Measurements from ENCODE around the gene SAGE1.
"Not testable (repeated sequence)": the region's sequence is repeated elsewhere in the genome, so short reads cannot be mapped to it uniquely, and the experiment has no call there.

SAGE1 gene, protein sequence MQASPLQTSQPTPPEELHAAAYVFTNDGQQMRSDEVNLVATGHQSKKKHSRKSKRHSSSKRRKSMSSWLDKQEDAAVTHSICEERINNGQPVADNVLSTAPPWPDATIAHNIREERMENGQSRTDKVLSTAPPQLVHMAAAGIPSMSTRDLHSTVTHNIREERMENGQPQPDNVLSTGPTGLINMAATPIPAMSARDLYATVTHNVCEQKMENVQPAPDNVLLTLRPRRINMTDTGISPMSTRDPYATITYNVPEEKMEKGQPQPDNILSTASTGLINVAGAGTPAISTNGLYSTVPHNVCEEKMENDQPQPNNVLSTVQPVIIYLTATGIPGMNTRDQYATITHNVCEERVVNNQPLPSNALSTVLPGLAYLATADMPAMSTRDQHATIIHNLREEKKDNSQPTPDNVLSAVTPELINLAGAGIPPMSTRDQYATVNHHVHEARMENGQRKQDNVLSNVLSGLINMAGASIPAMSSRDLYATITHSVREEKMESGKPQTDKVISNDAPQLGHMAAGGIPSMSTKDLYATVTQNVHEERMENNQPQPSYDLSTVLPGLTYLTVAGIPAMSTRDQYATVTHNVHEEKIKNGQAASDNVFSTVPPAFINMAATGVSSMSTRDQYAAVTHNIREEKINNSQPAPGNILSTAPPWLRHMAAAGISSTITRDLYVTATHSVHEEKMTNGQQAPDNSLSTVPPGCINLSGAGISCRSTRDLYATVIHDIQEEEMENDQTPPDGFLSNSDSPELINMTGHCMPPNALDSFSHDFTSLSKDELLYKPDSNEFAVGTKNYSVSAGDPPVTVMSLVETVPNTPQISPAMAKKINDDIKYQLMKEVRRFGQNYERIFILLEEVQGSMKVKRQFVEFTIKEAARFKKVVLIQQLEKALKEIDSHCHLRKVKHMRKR

DNA sequence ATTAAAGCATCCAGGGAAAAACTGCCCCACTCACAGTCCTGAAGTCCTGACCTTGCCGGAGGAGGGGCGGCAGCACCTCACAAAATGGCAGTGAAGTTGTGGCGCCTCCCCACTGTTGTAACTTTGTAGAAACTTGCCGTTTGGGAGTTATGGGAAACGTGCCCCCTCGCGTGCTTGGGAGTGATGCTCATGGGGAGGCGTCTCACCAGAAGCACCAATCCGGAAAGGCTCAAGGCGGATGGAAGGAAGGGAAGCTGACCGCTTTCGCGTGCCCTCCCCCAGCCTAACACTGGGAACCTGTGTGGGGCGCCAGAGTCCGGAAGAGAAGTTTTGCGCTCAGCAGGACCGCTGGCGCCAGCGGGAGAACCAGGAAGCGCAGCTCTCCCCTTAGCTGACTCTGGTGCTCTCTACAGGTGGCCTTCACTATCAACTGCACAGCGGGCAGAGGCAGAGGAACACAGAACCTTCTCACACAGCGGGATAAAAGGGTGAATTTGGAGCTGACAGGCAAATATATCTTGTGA is at the start of gene SAGE1, which contains the start of gene CT45A10:
TSS of gene SAGE1 (plus strand) at position 423 of the 524 bp plus-strand sequence. CDS start 2,527 bp downstream, outside the sequence.
TSS of gene CT45A10 (minus strand) at position 151 of the 524 bp plus-strand sequence. CDS start 8,100 bp downstream, outside the sequence.
- no CpG with 5 or more reads among the region's 22 CpGs for WGBS (ENCODE audit: insufficient coverage, insufficient read length)
- no peaks in the 10 kb centered on the region for H3K27me3 ChIP-seq (ENCODE audit: control insufficient read depth, insufficient read depth, low read length)

DNA sequence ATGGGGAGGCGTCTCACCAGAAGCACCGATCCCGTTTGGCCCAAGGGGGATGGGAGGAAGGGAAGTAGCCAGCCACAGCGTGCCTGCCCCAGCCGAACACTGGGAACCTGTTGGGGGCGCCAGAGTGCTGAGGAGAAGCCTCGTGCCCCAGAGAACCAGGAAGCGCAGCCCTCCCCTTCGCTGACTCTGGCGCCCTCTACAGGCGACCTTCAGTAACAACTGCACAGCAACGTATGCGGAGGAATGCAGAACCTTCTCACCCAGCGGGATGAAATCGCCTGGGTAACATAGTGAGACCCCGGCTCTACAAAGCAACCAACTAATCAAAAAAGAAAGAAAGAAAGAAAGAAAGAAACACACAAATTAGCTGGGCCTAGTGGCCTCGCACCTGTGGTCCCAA is 39.1 kb upstream of the SAGE1 start, which contains the start of gene CT45A8:
TSS of gene CT45A8 (minus strand) at position 101 of the 400 bp plus-strand sequence. CDS start 3,755 bp downstream, outside the sequence.
- not testable (repeated sequence) for H3K27ac ChIP-seq (ENCODE audit: low read length); H3K36me3 ChIP-seq (ENCODE audit: control insufficient read depth, insufficient read depth, low read length); H3K27me3 ChIP-seq (ENCODE audit: control insufficient read depth, insufficient read depth, low read length); DNase-seq (ENCODE audit: low read depth, low spot score); H3K4me1 ChIP-seq (ENCODE audit: control insufficient read depth, insufficient read depth, low read length); H3K4me3 ChIP-seq (ENCODE audit: low read length); H3K9me3 ChIP-seq (ENCODE audit: control insufficient read depth, insufficient read depth, low read length)
- WGBS (ENCODE audit: insufficient coverage, insufficient read length), result no CpG with 5 or more reads among the region's 17 CpGs

More for the DNA sequence above, at the start of gene SAGE1, which contains the start of gene CT45A10:
- H3K4me3 ChIP-seq (ENCODE audit: low read length), result no peak within 1 kb of the TSS
- H3K9me3 ChIP-seq (ENCODE audit: control insufficient read depth, insufficient read depth, low read length), result no peaks in the 10 kb centered on the region
- DNase-seq (ENCODE audit: low read depth, low spot score), result no peak
- no peaks in the 10 kb centered on the region for H3K4me1 ChIP-seq (ENCODE audit: control insufficient read depth, insufficient read depth, low read length)
- H3K36me3 ChIP-seq (ENCODE audit: control insufficient read depth, insufficient read depth, low read length), result no peaks in the 10 kb centered on the region
- H3K27ac ChIP-seq (ENCODE audit: low read length), result no peak within 1 kb of the TSS

DNA sequence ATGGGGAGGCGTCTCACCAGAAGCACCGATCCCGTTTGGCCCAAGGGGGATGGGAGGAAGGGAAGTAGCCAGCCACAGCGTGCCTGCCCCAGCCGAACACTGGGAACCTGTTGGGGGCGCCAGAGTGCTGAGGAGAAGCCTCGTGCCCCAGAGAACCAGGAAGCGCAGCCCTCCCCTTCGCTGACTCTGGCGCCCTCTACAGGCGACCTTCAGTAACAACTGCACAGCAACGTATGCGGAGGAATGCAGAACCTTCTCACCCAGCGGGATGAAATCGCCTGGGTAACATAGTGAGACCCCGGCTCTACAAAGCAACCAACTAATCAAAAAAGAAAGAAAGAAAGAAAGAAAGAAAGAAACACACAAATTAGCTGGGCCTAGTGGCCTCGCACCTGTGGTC is 21.8 kb upstream of the SAGE1 start, which contains the start of gene CT45A9:
TSS of gene CT45A9 (minus strand) at position 101 of the 400 bp plus-strand sequence. CDS start 3,751 bp downstream, outside the sequence.
- no CpG with 5 or more reads among the region's 17 CpGs for WGBS (ENCODE audit: insufficient coverage, insufficient read length)
- not testable (repeated sequence) for H3K36me3 ChIP-seq (ENCODE audit: control insufficient read depth, insufficient read depth, low read length); H3K9me3 ChIP-seq (ENCODE audit: control insufficient read depth, insufficient read depth, low read length); DNase-seq (ENCODE audit: low read depth, low spot score); H3K27ac ChIP-seq (ENCODE audit: low read length); H3K27me3 ChIP-seq (ENCODE audit: control insufficient read depth, insufficient read depth, low read length); H3K4me1 ChIP-seq (ENCODE audit: control insufficient read depth, insufficient read depth, low read length); H3K4me3 ChIP-seq (ENCODE audit: low read length)

DNA sequence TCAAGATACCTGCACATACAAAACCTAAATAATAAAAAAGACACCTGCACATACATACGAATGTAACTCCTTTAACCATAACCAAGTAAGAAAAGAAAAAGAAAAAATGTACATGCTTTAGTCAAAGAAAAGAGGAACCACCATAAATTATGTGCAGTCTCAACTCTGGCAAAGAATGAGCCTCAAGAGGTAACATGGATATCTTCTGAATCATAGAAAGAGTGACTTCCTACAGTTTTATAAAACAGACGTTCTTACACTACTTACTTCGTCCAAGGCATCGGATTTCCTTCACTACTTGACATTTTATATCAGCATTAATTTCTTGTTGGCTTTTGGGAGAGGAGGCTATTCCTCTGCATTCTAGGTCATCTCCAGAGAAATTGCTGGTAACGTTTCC is 10.8 kb upstream of the SAGE1 start:
- H3K4me3 ChIP-seq (ENCODE audit: low read length); H3K27ac ChIP-seq (ENCODE audit: low read length); H3K4me1 ChIP-seq (ENCODE audit: control insufficient read depth, insufficient read depth, low read length); H3K27me3 ChIP-seq (ENCODE audit: control insufficient read depth, insufficient read depth, low read length); H3K36me3 ChIP-seq (ENCODE audit: control insufficient read depth, insufficient read depth, low read length); H3K9me3 ChIP-seq (ENCODE audit: control insufficient read depth, insufficient read depth, low read length); DNase-seq (ENCODE audit: low read depth, low spot score): not testable (repeated sequence)
- no CpG with 5 or more reads among the region's 5 CpGs for WGBS (ENCODE audit: insufficient coverage, insufficient read length)

DNA sequence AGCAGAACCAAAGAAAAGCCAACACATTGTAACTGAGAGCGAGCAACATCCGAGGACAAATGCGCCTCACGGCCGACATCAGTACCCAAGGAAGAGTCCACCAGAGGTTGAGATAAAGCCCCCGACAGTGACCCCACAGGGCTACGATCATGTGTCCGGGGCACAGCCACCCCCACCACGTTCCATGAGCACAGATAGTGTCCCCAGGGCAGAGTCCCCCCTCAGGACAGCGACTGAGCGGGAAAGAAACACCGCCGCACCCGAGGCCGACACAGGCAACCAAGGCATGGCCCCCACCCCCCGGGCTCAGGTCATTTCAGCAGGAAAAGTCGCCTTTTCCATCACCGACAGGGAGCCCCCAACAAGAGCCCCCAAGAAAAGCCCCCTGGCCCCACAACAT is 5.3 kb upstream of the SAGE1 start:
- H3K4me3 ChIP-seq (ENCODE audit: low read length); H3K9me3 ChIP-seq (ENCODE audit: control insufficient read depth, insufficient read depth, low read length); H3K27me3 ChIP-seq (ENCODE audit: control insufficient read depth, insufficient read depth, low read length); H3K27ac ChIP-seq (ENCODE audit: low read length); DNase-seq (ENCODE audit: low read depth, low spot score); H3K4me1 ChIP-seq (ENCODE audit: control insufficient read depth, insufficient read depth, low read length); H3K36me3 ChIP-seq (ENCODE audit: control insufficient read depth, insufficient read depth, low read length): not testable (repeated sequence)
- WGBS (ENCODE audit: insufficient coverage, insufficient read length), result no CpG with 5 or more reads among the region's 18 CpGs

DNA sequence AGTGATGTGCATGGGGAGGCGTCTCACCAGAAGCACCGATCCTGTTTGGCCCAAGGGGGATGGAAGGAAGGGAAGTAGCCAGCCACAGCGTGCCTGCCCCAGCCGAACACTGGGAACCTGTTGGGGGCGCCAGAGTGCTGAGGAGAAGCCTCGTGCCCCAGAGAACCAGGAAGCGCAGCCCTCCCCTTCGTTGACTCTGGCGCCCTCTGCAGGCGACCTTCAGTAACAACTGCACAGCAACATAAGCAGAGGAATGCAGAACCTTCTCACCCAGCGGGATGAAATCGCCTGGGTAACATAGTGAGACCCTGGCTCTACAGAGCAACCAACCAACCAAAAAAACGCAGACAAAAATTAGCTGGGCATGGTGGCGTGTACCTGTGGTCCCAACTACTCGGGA is 4.5 kb upstream of the SAGE1 start:
- not testable (repeated sequence) for H3K36me3 ChIP-seq (ENCODE audit: control insufficient read depth, insufficient read depth, low read length); H3K4me3 ChIP-seq (ENCODE audit: low read length); H3K9me3 ChIP-seq (ENCODE audit: control insufficient read depth, insufficient read depth, low read length); H3K4me1 ChIP-seq (ENCODE audit: control insufficient read depth, insufficient read depth, low read length); H3K27ac ChIP-seq (ENCODE audit: low read length); H3K27me3 ChIP-seq (ENCODE audit: control insufficient read depth, insufficient read depth, low read length); DNase-seq (ENCODE audit: low read depth, low spot score)
- no CpG with 5 or more reads among the region's 15 CpGs for WGBS (ENCODE audit: insufficient coverage, insufficient read length)

DNA sequence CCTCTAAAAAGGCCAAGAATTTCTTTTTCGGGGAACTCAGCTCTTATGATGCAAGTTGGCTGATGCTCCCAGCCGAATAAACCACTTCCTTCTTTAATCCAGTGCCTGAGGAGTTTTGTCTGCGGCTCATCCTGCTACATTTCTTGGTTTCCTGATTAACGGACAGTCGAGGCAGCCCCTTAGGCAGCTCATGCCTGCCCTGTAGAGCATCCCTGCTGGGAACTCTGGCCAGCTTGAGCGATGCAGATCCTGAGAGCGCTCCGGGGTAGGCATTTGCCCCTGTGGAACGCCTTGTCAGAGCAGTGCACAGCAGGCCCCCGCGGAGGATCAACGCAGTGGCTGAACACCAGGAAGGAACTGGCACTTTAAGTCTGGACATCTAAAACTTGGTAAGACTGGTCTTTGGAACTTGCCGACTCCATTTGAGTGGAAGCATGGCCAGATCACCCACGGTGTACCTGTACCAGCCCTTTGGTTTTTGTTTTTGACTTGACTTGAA is 3.4 kb upstream of the SAGE1 start:
- Histone ChIP-seq H3K4me1 (ENCODE audit: control insufficient read depth, insufficient read depth, low read length) (no peaks in the 10 kb centered on the region), H3K36me3 (ENCODE audit: control insufficient read depth, insufficient read depth, low read length) (no peaks in the 10 kb centered on the region), H3K9me3 (ENCODE audit: control insufficient read depth, insufficient read depth, low read length) (no peaks in the 10 kb centered on the region), H3K27ac (ENCODE audit: low read length) (no peak overlapping the region), H3K27me3 (ENCODE audit: control insufficient read depth, insufficient read depth, low read length) (no peaks in the 10 kb centered on the region), H3K4me3 (ENCODE audit: low read length) (no peak overlapping the region)
- no CpG with 5 or more reads among the region's 14 CpGs for WGBS (ENCODE audit: insufficient coverage, insufficient read length)
- DNase-seq (ENCODE audit: low read depth, low spot score), result no peak

DNA sequence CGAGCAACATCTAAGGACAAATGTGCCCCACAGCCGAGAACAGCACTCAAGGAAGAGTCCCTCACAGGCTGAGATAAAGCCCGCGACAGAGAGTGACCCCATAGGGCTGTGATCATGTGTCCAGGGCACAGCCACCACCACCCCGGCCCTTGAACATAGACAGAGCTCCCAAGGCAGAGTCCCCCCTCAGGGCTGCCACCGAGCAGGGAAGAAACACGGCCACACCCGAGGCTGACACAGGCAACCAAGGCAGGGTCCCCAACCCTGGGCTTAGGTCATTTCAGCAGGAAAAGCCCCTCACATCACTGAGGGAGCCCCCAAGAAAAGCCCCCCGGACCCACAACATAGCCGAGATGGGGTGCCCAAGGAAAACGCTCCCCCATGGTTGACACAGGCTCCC is 735 bp upstream of the SAGE1 start:
- Histone ChIP-seq H3K4me1 (ENCODE audit: control insufficient read depth, insufficient read depth, low read length) (no peaks in the 10 kb centered on the region), H3K27ac (ENCODE audit: low read length) (no peak overlapping the region), H3K9me3 (ENCODE audit: control insufficient read depth, insufficient read depth, low read length) (no peaks in the 10 kb centered on the region), H3K36me3 (ENCODE audit: control insufficient read depth, insufficient read depth, low read length) (no peaks in the 10 kb centered on the region), H3K27me3 (ENCODE audit: control insufficient read depth, insufficient read depth, low read length) (no peaks in the 10 kb centered on the region), H3K4me3 (ENCODE audit: low read length) (no peak overlapping the region)
- no CpG with 5 or more reads among the region's 11 CpGs for WGBS (ENCODE audit: insufficient coverage, insufficient read length)
- DNase-seq (ENCODE audit: low read depth, low spot score), result no peak

DNA sequence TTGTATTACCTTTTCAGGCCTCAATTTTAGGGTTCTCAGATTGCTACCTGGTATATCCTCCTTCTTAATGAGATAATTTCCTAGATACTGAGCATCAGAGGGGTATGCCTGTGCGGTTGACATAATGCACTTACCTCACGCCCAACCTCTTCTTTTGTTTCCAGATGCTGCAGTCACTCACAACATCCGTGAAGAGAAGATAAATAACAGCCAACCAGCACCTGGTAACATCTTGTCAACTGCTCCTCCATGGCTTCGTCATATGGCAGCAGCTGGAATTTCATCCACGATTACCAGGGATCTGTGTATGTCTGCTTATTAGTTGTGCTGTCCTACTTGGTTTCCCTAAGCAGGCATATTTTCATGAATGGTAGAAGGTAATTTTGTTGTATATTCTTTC is 16.7 kb downstream of the SAGE1 start:
- Histone ChIP-seq H3K36me3 (ENCODE audit: control insufficient read depth, insufficient read depth, low read length) (no peaks in the 10 kb centered on the region), H3K4me3 (ENCODE audit: low read length) (no peak overlapping the region), H3K27ac (ENCODE audit: low read length) (no peak overlapping the region), H3K27me3 (ENCODE audit: control insufficient read depth, insufficient read depth, low read length) (no peaks in the 10 kb centered on the region), H3K4me1 (ENCODE audit: control insufficient read depth, insufficient read depth, low read length) (no peaks in the 10 kb centered on the region), H3K9me3 (ENCODE audit: control insufficient read depth, insufficient read depth, low read length) (no peaks in the 10 kb centered on the region)
- WGBS (ENCODE audit: insufficient coverage, insufficient read length), result no CpG with 5 or more reads among the region's 5 CpGs
- DNase-seq (ENCODE audit: low read depth, low spot score), result no peak

DNA sequence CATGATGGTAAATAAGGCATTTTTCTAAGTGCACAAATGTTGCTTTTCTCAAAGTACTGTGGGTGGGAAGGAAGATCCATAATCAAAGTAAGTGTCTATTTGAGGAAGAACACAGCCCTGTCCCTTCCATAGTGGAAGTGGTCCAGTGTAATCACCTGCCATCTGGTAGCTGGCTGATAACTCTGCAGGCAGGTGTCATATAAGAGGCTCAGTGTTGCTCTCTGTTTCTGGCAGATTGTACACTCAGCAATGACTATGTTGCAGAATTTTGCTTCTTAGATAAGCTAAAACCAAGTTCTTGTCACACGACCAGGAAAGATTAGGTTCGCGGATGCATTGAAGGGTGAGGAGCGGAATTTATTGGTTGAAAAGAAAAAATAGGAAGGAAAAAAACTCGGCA is 20.9 kb downstream of the SAGE1 start:
- no peak overlapping the region for H3K27ac ChIP-seq (ENCODE audit: low read length)
- WGBS (ENCODE audit: insufficient coverage, insufficient read length), result no CpG with 5 or more reads among the region's 5 CpGs
- no peak overlapping the region for H3K4me3 ChIP-seq (ENCODE audit: low read length)
- no peaks in the 10 kb centered on the region for H3K9me3 ChIP-seq (ENCODE audit: control insufficient read depth, insufficient read depth, low read length)
- no peaks in the 10 kb centered on the region for H3K4me1 ChIP-seq (ENCODE audit: control insufficient read depth, insufficient read depth, low read length)
- H3K36me3 ChIP-seq (ENCODE audit: control insufficient read depth, insufficient read depth, low read length), result no peaks in the 10 kb centered on the region
- H3K27me3 ChIP-seq (ENCODE audit: control insufficient read depth, insufficient read depth, low read length), result no peaks in the 10 kb centered on the region
- DNase-seq (ENCODE audit: low read depth, low spot score), result no peak

Data from iPS DF 6.9 (cell line).